Measurements from ENCODE around the gene PLIN5.

Gene PLIN5

DNA sequence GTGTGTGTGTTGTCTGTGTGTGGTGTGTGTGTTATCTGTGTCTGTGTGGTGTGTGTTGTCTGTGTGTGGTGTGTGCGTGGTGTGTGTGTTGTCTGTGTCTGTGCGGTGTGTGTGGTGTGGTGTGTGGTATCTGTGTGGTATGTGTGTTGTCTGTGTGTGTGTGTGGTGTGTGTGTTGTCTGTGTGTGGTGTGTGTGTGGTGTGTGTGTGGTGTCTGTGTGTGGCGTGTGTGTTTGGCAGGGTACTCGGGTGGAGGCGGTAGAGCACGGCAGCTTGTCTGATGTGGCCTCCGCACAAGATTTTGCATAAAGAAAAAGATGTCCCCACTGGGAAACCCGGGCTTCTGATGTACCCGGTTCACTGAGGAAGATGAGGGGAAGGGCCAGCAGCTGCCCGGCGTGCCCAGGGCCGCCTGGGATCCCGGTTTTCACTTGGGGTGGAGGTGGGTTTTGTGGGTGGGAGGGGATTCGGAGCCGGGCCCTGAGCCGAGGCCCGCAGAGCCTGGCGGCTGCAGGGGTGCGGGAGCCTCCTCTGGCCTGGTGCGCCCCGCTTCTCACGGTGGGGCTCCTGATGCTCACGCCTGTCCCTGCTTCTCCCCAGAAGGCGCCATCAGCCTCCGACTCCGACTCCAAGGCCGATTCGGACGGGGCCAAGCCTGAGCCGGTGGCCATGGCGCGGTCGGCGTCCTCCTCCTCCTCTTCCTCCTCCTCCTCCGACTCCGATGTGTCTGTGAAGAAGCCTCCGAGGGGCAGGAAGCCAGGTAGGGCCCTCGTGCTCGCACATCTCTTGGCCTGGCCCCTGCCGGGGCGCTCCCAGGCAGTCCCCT is 41.7 kb downstream of the PLIN5 start:
- intact Hi-C loops (cut with DNase I; ENCODE audit: low total_unique reads), result no loop called here
- no peaks in the 10 kb centered on the region for H3K27me3 ChIP-seq
- no peaks in the 10 kb centered on the region for H3K9me3 ChIP-seq
- H3K4me3 ChIP-seq, result no peak overlapping the region
- no peak for DNase-seq
- TF ChIP-seq, protein P1, sequence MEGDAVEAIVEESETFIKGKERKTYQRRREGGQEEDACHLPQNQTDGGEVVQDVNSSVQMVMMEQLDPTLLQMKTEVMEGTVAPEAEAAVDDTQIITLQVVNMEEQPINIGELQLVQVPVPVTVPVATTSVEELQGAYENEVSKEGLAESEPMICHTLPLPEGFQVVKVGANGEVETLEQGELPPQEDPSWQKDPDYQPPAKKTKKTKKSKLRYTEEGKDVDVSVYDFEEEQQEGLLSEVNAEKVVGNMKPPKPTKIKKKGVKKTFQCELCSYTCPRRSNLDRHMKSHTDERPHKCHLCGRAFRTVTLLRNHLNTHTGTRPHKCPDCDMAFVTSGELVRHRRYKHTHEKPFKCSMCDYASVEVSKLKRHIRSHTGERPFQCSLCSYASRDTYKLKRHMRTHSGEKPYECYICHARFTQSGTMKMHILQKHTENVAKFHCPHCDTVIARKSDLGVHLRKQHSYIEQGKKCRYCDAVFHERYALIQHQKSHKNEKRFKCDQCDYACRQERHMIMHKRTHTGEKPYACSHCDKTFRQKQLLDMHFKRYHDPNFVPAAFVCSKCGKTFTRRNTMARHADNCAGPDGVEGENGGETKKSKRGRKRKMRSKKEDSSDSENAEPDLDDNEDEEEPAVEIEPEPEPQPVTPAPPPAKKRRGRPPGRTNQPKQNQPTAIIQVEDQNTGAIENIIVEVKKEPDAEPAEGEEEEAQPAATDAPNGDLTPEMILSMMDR (IDR thresholded peaks at IDR 0.05), result no peak
- H3K27ac ChIP-seq, result no peak overlapping the region
- H3K4me1 ChIP-seq, result no peaks in the 10 kb centered on the region
- peaks cover 70 to 94% (median 81%) of the 10 kb centered on the region in 3 donors for H3K36me3 ChIP-seq

DNA sequence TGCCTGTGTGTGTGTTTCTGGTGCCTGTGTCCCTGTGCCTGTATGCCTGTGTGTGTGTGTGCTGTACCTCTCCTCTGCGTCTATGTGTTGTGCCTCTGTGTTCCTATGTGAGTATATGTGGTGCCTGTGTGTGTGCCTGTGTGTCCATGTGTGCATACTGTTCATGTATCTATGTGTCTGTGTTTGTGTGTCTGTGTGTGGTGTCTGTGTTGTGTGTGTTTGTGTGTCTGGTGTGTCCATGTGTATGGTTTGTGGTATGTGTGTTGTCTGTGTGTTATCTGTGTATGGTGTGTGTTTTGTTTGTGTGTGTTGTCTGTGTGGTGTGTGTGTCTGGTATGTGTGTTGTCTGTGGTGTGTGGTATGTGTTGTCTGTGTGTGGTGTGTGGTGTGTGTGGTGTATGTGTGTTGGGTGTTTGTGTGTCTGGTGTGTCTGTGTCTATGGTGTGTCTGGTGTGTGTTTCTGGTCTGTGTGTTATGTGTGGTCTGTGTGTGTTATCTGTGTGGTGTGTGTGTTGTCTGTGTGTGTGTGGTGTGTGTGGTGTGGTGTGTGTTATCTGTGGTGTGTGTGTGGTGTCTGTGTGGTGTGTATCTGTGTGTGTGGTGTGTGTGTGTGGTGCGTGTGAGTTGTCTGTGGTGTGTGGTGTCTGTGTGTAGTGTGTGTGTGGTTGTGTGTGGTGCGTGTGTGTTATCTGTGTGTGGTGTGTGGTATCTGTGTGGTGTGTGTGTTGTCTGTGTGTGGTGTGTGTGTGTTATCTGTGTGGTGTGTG is 42.5 kb downstream of the PLIN5 start:
- Histone ChIP-seq H3K36me3 (peaks cover 62 to 94% (median 74%) of the 10 kb centered on the region in 3 donors), H3K27ac (no peak overlapping the region), H3K9me3 (no peaks in the 10 kb centered on the region), H3K27me3 (no peaks in the 10 kb centered on the region), H3K4me3 (no peak overlapping the region), H3K4me1 (no peaks in the 10 kb centered on the region)
- TF ChIP-seq, protein P1 (IDR thresholded peaks at IDR 0.05), result no peak
- intact Hi-C loops (cut with DNase I; ENCODE audit: low total_unique reads), result no loop called here
- DNase-seq, result no peak

DNA sequence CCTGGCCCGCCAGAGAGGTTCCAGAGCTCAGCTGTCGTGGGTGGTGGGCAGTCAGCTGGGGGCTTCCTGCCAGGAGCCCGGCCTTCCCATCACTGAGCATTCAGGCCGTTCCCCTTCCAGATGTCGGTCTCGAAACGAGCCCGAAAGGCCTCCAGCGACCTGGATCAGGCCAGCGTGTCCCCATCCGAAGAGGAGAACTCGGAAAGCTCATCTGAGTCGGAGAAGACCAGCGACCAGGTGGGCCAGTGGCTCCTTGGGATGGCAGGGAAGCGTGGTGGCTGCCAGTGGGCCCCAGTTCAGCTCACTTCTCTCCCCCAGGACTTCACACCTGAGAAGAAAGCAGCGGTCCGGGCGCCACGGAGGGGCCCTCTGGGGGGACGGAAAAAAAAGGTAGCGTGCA is 43.6 kb downstream of the PLIN5 start:
- no peak overlapping the region for H3K27ac ChIP-seq
- no peaks in the 10 kb centered on the region for H3K4me1 ChIP-seq
- H3K27me3 ChIP-seq, result no peaks in the 10 kb centered on the region
- no peak overlapping the region for H3K4me3 ChIP-seq
- H3K36me3 ChIP-seq, result peaks cover 57 to 94% (median 63%) of the 10 kb centered on the region in 3 donors
- intact Hi-C loops (cut with DNase I; ENCODE audit: low total_unique reads), result no loop called here
- DNase-seq, result no peak
- TF ChIP-seq, protein P1 (IDR thresholded peaks at IDR 0.05), result no peak
- H3K9me3 ChIP-seq, result no peaks in the 10 kb centered on the region

DNA sequence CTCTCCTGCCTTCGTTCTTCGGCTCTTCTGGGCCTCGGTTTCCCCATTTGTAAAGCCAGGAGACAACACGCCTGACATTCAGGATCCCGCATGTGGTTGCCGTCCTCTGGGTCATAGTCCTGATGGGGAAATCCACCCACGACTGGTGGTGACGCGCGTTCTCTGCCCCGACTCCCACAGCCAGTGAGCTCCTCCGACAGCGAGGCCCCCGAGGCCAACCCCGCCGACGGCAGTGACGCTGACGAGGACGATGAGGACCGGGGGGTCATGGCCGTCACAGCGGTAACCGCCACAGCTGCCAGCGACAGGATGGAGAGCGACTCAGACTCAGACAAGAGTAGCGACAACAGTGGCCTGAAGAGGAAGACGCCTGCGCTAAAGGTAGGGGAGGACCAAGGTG is 46.5 kb downstream of the PLIN5 start:
- TF ChIP-seq, protein P1 (IDR thresholded peaks at IDR 0.05), result no peak
- H3K36me3 ChIP-seq, result peaks cover 33 to 85% (median 38%) of the 10 kb centered on the region in 3 donors

DNA sequence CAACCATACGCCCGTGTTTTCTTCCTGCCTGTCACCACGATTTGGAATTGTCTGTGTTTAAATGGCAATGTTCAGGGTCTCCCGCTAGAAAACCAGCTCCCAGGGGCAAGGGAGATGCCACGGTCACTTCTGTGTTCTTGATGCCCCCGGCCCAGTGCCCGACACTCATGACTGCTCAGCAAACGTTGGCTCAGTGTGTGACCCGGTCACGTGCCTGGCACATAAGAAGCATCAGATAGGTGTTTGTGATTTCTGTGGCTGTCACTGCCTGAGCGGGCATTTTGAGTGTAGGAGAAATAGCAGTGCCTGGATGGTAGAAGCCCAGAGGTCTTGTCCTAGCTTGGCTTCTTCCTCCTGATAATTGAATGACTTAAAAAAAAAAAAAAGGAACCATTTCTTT is 47.5 kb downstream of the PLIN5 start:
- Histone ChIP-seq H3K27ac (no peak overlapping the region), H3K27me3 (no peaks in the 10 kb centered on the region), H3K4me3 (no peak overlapping the region), H3K4me1 (no peaks in the 10 kb centered on the region), H3K9me3 (no peaks in the 10 kb centered on the region), H3K36me3 (peaks cover 29 to 89% (median 42%) of the 10 kb centered on the region in 3 donors)
- TF ChIP-seq, protein P1 (IDR thresholded peaks at IDR 0.05), result no peak
- intact Hi-C loops (cut with DNase I; ENCODE audit: low total_unique reads), result no loop called here
- no peak for DNase-seq

More for the DNA sequence above, 46.5 kb downstream of the PLIN5 start:
- no peaks in the 10 kb centered on the region for H3K9me3 ChIP-seq
- no peak overlapping the region for H3K4me3 ChIP-seq
- intact Hi-C loops (cut with DNase I; ENCODE audit: low total_unique reads), result no loop called here
- no peaks in the 10 kb centered on the region for H3K4me1 ChIP-seq
- no peak overlapping the region for H3K27ac ChIP-seq
- no peak for DNase-seq
- no peaks in the 10 kb centered on the region for H3K27me3 ChIP-seq
